KMS-11 (cell line): Measurements from ENCODE around the gene C10orf105.

Experiments used
- H2AFZ ChIP-seq: fragments of 200-600 bp; sonication (generic); 2 replicates; pipeline ENCODE4 v1.6.1; 2016; ENCODE audit warnings: antibody characterized with exemption, mixed run types, low read depth
- H3K27ac ChIP-seq: fragments of 200-600 bp; sonication (generic); 2 replicates; pipeline ENCODE4 v1.6.1; 2016; ENCODE audit warnings: mild to moderate bottlenecking, mixed run types
- H3K27me3 ChIP-seq: fragments of 200-600 bp; sonication (generic); 2 replicates; pipeline ENCODE4 v1.6.1; 2017; ENCODE audit warnings: mild to moderate bottlenecking, low read depth, mixed run types, moderate library complexity; ENCODE audit not compliant: insufficient read depth
- H3K36me3 ChIP-seq: fragments of 200-600 bp; sonication (generic); 2 replicates; pipeline ENCODE4 v1.6.1; 2017; ENCODE audit warnings: mild to moderate bottlenecking, mixed run types; ENCODE audit not compliant: insufficient read depth
- H3K4me1 ChIP-seq: fragments of 200-600 bp; sonication (generic); 2 replicates; pipeline ENCODE4 v1.6.1; 2016; ENCODE audit warnings: mild to moderate bottlenecking, low read depth, mixed run types; ENCODE audit not compliant: poor library complexity, severe bottlenecking
- H3K4me2 ChIP-seq: fragments of 200-600 bp; sonication (generic); 2 replicates; pipeline ENCODE4 v1.7.0; 2016; ENCODE audit warnings: mild to moderate bottlenecking, mixed run types
- H3K4me3 ChIP-seq: fragments of 200-600 bp; sonication (generic); IDR thresholded peaks from 2 replicates; pipeline ENCODE4 v1.6.1; 2017; ENCODE audit warnings: low read depth, low read length, mixed read lengths; ENCODE audit not compliant: insufficient read depth
- H3K79me2 ChIP-seq: fragments of 200-600 bp; sonication (generic); 2 replicates; pipeline ENCODE4 v1.6.1; 2016; ENCODE audit warnings: low read depth, mixed run types; ENCODE audit not compliant: insufficient read depth
- H3K9ac ChIP-seq: fragments of 200-600 bp; sonication (generic); 2 replicates; pipeline ENCODE4 v1.6.1; 2016; ENCODE audit warnings: mild to moderate bottlenecking, mixed run types
- H4K20me1 ChIP-seq: fragments of 200-600 bp; sonication (generic); 2 replicates; pipeline ENCODE4 v1.6.1; 2016; ENCODE audit warnings: mild to moderate bottlenecking, mixed run types; ENCODE audit not compliant: insufficient read depth
- TF ChIP-seq, protein P1 (sequence below): fragments of 200-600 bp; sonication (generic); conservative IDR thresholded peaks from 2 replicates; pipeline ENCODE4 v1.6.1; 2017; ENCODE audit warnings: low read depth, mild to moderate bottlenecking, antibody characterized with exemption, low read length, moderate library complexity, mixed read lengths

C10orf105 gene

GRCh38 chr10:71727738-71728737 is 8.5 kb upstream of the C10orf105 start:
- H2AFZ ChIP-seq = peak overlapping the region; percentile 88

GRCh38 chr10:71727105-71727737 is 7.6 kb upstream of the C10orf105 start:
- Histone ChIP-seq H3K36me3 (no peaks in the 10 kb centered on the region), H3K27ac (peak overlapping the region; percentile 59), H3K4me1 (peaks cover 19% of the 10 kb centered on the region), H3K27me3 (peaks cover 2% of the 10 kb centered on the region; the same call in 1 of the 2 replicates), H3K9ac (no peak overlapping the region; the same call in 1 of the 2 replicates), H3K4me3 (no peak overlapping the region), H2AFZ (peak overlapping the region; percentile 88), H3K79me2 (no peaks in the 10 kb centered on the region), H3K4me2 (peak overlapping the region; percentile 34), H4K20me1 (no peaks in the 10 kb centered on the region)
- TF ChIP-seq, protein P1, sequence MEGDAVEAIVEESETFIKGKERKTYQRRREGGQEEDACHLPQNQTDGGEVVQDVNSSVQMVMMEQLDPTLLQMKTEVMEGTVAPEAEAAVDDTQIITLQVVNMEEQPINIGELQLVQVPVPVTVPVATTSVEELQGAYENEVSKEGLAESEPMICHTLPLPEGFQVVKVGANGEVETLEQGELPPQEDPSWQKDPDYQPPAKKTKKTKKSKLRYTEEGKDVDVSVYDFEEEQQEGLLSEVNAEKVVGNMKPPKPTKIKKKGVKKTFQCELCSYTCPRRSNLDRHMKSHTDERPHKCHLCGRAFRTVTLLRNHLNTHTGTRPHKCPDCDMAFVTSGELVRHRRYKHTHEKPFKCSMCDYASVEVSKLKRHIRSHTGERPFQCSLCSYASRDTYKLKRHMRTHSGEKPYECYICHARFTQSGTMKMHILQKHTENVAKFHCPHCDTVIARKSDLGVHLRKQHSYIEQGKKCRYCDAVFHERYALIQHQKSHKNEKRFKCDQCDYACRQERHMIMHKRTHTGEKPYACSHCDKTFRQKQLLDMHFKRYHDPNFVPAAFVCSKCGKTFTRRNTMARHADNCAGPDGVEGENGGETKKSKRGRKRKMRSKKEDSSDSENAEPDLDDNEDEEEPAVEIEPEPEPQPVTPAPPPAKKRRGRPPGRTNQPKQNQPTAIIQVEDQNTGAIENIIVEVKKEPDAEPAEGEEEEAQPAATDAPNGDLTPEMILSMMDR = no peak

More at GRCh38 chr10:71727738-71728737, 8.5 kb upstream of the C10orf105 start:
- Histone ChIP-seq H3K36me3 (no peaks in the 10 kb centered on the region), H4K20me1 (no peaks in the 10 kb centered on the region), H3K4me2 (peak overlapping the region; percentile 34), H3K4me1 (peaks cover 19% of the 10 kb centered on the region), H3K79me2 (no peaks in the 10 kb centered on the region), H3K27ac (peak overlapping the region; percentile 59), H3K27me3 (peaks cover 2% of the 10 kb centered on the region; the same call in 1 of the 2 replicates), H3K4me3 (no peak overlapping the region), H3K9ac (peak overlapping the region; percentile 6; the same call in 1 of the 2 replicates)
- TF ChIP-seq, protein P1 = no peak

DNA sequence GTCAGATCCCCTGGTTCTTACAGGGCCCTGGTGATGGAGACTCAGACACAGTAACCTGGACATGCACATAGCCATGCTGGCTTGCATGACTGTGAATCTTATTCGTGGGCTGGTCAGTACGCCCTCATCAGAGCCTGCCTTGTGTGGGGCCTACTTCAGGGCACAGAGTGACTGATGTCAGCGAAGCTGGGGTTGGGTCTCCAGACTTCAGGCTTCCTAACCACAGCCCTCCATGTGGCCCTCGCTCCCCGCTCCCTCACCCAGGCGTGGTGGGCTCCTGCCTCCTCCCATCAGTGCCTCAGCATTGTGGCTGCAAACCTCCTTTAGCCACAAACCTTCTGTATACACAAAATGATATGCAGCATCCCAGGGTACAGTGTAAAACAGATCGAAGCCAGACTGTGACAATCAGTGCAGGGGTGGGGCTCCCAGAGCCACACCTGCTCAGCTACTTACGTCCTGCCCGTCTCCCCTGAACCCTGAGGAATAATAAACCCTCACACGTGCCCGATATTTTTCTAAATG is 7.1 kb upstream of the C10orf105 start:
- H3K27ac ChIP-seq = no peak overlapping the region
- H3K79me2 ChIP-seq = no peaks in the 10 kb centered on the region
- H3K4me1 ChIP-seq = peaks cover 19% of the 10 kb centered on the region
- H4K20me1 ChIP-seq = no peaks in the 10 kb centered on the region
- H3K4me2 ChIP-seq = no peak overlapping the region
- H3K27me3 ChIP-seq = peaks cover 5% of the 10 kb centered on the region; the same call in 1 of the 2 replicates
- H3K36me3 ChIP-seq = no peaks in the 10 kb centered on the region
- no peak overlapping the region for H2AFZ ChIP-seq
- TF ChIP-seq, protein P1 = no peak
- no peak overlapping the region for H3K4me3 ChIP-seq
- no peak overlapping the region for H3K9ac ChIP-seq

- no peak overlapping the region for H3K27ac ChIP-seq
- no peak overlapping the region for H3K4me3 ChIP-seq
- H4K20me1 ChIP-seq = no peaks in the 10 kb centered on the region
- no peak overlapping the region for H3K4me2 ChIP-seq
- no peaks in the 10 kb centered on the region for H3K36me3 ChIP-seq
- no peak overlapping the region for H3K9ac ChIP-seq
- H3K79me2 ChIP-seq = no peaks in the 10 kb centered on the region
- H2AFZ ChIP-seq = no peak overlapping the region
- H3K27me3 ChIP-seq = peaks cover 9% of the 10 kb centered on the region; the same call in 1 of the 2 replicates
- TF ChIP-seq, protein P1 = peak; percentile 51
- H3K4me1 ChIP-seq = peaks cover 19% of the 10 kb centered on the region
Observed at GRCh38 chr10:71725998-71726579, 6.5 kb upstream of the C10orf105 start.
